Astrocyte of the spinal cord (primary cell): Measurements from ENCODE around the gene SLC39A7.

Source experiments
- DNase-seq: peaks from one replicate; pipeline ENCODE4 v3.0.0; 2011; ENCODE audit warnings: low read depth, low spot score
- H3K4me3 ChIP-seq: 2 replicates; pipeline ENCODE4 v1.5.1; 2011; ENCODE audit warnings: low read depth, mild to moderate bottlenecking, low read length, moderate library complexity
- CTCF ChIP-seq: IDR thresholded peaks from 2 replicates; pipeline ENCODE4 v1.5.1; 2012; ENCODE audit warnings: low read depth, mild to moderate bottlenecking, low read length, inconsistent platforms
- in situ Hi-C: cut with HindIII; loops from 2 replicates; pipeline ENCODE4 v1.10.0; 2017; ENCODE audit warnings: low sequenced_read_pairs

Gene SLC39A7

GRCh38 chr6:33174784-33175183 is 25.9 kb upstream of the SLC39A7 start:
- no peak overlapping the region for H3K4me3 ChIP-seq
- no peak for TF ChIP-seq CTCF
- DNase-seq = no peak
- in situ Hi-C loops = no loop called here

GRCh38 chr6:33175436-33176069 is 25.1 kb upstream of the SLC39A7 start:
- TF ChIP-seq CTCF = peak; percentile 9
- in situ Hi-C loops = no loop called here

GRCh38 chr6:33176906-33177305 is 23.8 kb upstream of the SLC39A7 start:
- H3K4me3 ChIP-seq = no peak overlapping the region
- DNase-seq = no peak
- in situ Hi-C loops = no loop called here
- TF ChIP-seq CTCF = no peak

More at GRCh38 chr6:33175436-33176069, 25.1 kb upstream of the SLC39A7 start:
- H3K4me3 ChIP-seq = no peak overlapping the region
- no peak for DNase-seq

- in situ Hi-C loops = no loop called here
- H3K4me3 ChIP-seq = no peak overlapping the region
- DNase-seq = no peak
- TF ChIP-seq CTCF = no peak
These were observed 22.9 kb upstream of the SLC39A7 start for GRCh38 chr6:33177552-33178446.

GRCh38 chr6:33178755-33179475 is 21.8 kb upstream of the SLC39A7 start:
- no peak overlapping the region for H3K4me3 ChIP-seq
- TF ChIP-seq CTCF = no peak
- in situ Hi-C loops = no loop called here
- no peak for DNase-seq

GRCh38 chr6:33181141-33181540 is 19.5 kb upstream of the SLC39A7 start:
- DNase-seq = no peak
- H3K4me3 ChIP-seq = no peak overlapping the region
- in situ Hi-C loops = no loop called here
- TF ChIP-seq CTCF = no peak
